Skin epidermis (tissue), 12 donors: ENCODE data around the gene GSTA5.
"Not testable (repeated sequence)": the region's sequence is repeated elsewhere in the genome, so short reads cannot be mapped to it uniquely, and the experiment has no call there.

ENCODE experiments used
- H3K27ac ChIP-seq, 21 experiments: fragments of 200-600 bp; sonication (generic) in 11 of 21; one replicate each; pipeline ENCODE4 v1.5.0; 2020; ENCODE audit warnings: mild to moderate bottlenecking in 3 of 21, inconsistent platforms in 2 of 21, moderate library complexity in 2 of 21
- H3K4me3 ChIP-seq, 7 experiments: fragments of 200-600 bp; sonication (generic) in 2 of 7; one replicate each; pipeline ENCODE4 v1.5.0; 2020; ENCODE audit warnings: inconsistent platforms in 2 of 7, mild to moderate bottlenecking in 2 of 7, moderate library complexity in 1 of 7

The GSTA5 gene

DNA sequence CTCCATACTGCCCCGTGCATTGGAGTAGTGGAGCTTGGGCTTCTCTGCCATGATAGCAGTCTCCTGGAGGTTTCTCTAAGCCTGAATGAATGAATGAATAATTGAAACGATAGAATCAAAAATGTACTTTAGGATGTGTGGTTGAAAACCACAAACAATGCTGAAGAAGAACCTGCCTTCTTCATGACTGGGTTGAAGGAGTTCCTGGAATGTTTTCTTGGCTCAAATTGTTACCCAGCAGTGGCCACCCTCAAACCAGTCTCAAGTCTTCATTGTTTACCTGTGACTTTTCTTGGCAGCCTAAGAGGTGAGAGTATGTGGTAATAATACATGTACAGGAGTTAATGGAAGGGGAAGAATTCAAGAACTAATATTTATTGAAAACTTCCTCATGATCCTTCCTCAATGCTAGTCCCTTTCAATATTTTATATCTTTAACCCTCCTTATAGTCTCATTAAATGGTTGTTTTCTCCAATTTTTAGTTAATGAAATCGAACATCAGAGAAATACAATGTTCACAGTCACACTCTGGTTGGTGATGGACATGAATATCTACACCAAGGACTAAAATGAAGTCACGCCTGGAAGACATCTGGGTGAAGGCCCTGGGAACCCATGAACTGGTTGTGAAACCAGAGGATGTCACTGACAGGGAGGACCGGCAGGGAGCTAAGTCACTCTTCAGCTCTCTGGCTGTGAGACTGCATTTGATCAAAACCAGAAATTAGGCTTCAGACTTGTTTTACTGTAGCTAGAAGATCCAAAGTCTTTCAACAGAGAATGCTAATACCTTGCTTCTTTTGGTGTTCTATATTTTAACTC lies at the start of gene GSTA5:
TSS of gene GSTA5 (minus strand) at position 51 of the 823 bp plus-strand sequence.
- Histone ChIP-seq H3K4me3 (no peak within 1 kb of the TSS), H3K27ac (no peak within 1 kb of the TSS)

DNA sequence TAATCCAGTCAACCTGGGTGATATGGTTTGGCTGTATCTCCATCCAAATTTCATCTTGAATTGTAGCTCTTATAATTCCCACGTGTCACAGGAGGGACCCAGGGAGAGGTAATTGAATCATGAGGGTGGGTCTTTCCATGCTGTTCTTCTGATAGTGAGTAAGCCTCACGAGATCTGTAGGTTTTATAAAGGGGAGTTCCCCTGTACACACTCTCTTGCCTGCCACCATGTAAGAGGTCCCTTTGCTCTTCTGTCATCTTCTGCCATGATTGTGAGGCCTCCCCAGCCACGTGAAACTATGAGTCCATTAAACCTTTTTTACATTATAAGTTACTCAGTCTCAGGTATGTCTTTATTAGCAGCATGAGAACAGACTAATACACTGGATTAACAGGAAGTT lies 49.4 kb upstream of the GSTA5 start:
- H3K27ac ChIP-seq = no peak overlapping the region
- no peak overlapping the region for H3K4me3 ChIP-seq

DNA sequence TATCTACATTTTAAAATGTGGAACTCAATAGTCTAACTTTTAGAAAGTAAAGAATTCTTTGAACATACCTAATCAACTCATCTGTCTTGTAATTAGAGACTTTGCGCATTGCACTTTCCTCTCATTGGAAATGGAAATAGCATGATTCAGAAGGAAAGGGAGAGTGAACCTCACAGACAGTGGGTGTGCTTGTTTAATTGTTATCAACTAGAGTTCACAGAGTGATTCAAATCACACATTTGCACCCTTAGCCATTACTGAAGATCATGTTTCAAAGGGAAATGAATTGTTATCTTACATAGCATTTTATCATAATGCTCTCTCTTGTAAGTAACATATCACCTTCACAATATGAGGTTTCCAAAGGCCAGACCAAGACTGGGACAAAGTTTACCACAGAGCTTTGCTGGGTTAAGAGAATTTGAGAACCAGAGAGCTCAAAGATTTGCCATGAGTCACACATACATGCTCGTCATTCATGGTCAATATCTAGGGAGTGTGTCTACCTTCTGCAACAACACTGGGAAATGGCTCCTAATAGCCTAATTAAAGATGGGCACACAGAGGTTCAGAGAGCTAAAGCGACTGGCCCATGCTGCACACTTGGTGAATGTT lies 47.4 kb upstream of the GSTA5 start:
- H3K27ac ChIP-seq = no peak overlapping the region

DNA sequence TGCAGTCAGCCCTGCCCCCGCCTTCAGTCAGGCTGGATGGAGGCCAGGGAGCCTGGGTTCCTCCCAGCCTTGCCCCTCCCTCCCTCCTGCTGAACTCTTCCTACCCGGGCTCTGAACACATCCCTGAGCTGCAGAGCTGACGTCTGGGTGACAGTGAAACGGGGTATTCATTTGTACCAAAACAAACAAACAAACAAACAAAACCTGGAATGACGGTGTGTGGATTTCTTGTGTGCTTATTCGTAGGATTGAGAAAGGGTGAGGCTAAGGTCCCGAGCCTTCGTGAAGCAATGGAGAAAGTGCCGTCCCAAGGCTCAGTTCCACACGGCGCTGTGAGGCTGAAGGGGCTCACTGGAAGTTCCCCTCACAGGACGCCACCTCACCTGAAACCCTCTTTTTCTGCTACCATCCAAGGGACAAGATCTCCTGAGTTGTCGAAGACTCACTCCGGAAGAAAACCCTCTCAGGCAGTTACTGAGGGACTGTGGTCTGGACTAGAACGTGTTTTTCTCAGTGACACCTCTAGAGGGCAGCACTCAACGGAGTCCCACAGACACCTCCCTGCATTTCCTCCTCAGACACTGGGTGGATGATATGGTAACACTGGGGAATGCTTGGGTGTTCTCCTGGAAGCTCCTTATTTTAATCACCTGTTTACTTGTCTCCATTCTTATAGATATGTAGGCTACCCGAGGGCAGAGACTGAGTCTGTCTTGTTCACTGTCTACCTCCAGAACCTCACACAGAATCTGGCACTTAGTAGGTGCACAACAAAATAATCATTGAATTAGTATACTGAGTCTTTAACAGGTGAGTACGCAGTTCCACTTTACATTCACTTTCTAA lies 41.6 kb upstream of the GSTA5 start:
- Histone ChIP-seq H3K4me3 (peak overlapping the region; percentile 29 to 49 (median 39)), H3K27ac (peak overlapping the region in 17 of 21 experiments; percentile 8 to 90 (median 70))

More for the DNA sequence above, 47.4 kb upstream of the GSTA5 start:
- no peak overlapping the region for H3K4me3 ChIP-seq

DNA sequence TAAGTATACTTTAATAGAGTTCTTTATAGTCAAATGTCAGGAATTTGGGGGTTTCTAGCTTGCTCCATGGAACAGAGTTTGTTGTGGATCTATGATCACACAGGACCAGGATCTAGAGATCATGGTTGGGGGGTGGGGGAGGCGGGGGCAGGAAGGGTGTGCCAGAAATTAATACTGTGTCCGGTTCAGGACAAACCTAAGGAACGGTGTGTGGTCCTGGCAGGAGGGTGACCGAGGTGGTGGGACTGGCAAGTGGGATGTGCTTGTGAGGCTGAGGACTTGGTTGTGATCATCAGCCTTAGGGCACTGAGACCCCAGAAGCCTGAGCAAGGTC lies 41.0 kb upstream of the GSTA5 start:
- Histone ChIP-seq H3K27ac (peak overlapping the region in 5 of 21 experiments; percentile 70 to 90 (median 80)), H3K4me3 (peak overlapping the region in 6 of 7 experiments; percentile 29 to 49 (median 38))

DNA sequence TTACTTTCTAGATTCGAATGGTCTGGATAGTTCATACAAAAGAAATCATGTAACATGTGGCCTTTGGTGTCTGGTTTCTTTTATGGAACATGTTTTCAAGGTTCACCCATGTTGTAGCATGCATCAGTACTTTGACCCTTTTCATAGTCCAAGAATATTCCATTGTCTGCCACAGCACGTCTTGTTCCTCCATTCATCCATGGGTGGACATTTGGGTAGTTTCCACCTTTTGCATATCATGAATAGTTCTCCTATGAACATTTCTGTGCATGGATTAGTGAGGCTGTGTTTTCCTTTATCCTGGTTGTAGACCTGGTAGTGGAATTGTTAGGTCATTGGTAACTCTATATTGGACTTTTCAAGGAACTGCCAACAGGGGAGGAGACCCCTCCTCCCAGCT lies 37.2 kb upstream of the GSTA5 start:
- Histone ChIP-seq H3K27ac (no peak overlapping the region), H3K4me3 (no peak overlapping the region)

DNA sequence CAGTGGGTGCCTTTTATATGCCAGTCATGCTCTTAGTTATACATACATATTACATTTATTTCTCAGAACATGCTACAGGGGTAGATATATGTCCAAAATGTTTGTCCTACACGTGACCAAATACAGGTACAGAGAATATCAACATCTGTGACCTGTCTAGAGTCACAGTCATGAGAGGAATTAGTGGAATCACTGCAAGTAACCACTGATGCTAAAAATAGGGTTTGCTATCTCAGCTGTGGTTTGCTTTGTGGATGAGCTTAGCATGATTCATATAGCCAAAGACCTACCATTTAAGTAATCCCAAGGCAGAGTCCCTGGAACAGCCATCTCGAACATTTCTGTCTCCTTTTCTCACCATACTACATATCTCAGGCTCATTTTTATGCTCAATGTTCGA lies 36.6 kb upstream of the GSTA5 start:
- Histone ChIP-seq H3K27ac (no peak overlapping the region), H3K4me3 (no peak overlapping the region)

DNA sequence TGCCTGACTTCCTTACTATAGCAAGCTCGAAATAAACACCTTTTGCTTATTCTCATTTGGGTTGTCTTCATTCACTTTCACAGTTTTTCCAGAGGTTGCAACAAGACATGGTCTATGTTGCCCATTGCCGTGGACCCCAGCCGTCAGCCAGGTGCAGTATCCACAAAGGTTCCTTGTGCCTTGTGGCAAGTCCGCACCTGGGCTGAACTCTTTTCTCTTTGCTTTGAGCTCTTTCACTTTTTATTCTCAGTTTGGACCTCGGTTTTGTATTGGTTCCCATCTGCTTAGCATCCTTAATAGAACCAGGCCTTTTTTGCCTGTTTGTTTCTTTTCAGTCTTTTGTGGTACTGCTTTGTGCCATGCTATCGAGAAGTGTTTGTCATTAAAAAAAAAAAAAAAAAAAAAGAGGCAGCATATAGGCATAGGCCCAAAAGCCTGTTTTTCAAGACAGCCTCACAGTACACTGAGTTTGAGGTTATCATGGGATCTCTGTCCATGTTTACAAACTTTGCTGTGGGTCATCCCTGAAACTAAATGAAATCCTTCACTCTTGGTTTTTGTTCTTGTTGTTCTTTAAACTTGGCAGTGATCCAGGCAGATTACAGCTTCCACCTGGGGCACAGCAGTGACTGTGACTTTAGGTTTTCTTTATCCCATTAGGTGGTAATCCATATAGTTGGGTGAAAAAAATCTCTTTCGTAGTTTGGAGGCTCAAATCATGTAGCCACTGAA lies 35.6 kb upstream of the GSTA5 start:
- no peak overlapping the region for H3K4me3 ChIP-seq
- H3K27ac ChIP-seq = no peak overlapping the region

DNA sequence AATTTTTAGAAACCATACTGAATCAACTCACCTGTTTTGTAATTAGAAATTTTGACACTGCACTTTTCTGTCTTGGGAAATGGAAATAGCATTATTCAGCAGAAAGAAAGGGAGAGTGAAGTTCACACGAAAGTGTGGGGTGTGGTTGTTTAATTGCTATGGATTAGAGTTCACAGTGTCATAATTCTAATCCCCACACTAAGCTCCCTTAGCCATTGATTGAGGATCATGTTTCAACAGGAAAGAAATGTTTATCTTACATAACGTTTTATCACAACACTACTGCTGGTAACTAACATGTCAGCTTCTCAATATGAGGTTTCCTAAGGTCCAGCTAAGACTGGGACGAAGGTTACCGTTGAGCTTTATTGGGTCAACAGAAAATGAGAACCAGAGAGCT lies 31.4 kb upstream of the GSTA5 start:
- H3K4me3 ChIP-seq = no peak overlapping the region
- no peak overlapping the region for H3K27ac ChIP-seq

DNA sequence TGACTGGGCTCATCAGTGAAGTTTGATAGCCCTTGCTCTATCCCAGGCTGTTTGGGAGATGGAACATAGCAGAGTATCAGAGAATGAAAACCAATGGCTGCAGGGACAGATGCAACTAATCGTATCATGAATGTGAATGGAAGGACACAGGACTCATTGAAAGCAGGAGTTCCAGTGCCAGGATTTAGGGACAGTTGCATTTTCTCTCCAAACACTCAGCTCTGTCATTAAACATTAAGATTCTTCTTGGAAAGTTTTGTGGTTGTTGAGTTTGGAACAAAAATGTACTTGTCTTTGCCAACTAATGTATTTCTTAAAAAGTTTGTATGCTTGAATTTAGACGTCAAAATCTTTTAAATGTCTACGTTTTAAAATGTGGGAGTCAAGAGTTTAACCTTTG lies 31.0 kb upstream of the GSTA5 start:
- no peak overlapping the region for H3K27ac ChIP-seq

DNA sequence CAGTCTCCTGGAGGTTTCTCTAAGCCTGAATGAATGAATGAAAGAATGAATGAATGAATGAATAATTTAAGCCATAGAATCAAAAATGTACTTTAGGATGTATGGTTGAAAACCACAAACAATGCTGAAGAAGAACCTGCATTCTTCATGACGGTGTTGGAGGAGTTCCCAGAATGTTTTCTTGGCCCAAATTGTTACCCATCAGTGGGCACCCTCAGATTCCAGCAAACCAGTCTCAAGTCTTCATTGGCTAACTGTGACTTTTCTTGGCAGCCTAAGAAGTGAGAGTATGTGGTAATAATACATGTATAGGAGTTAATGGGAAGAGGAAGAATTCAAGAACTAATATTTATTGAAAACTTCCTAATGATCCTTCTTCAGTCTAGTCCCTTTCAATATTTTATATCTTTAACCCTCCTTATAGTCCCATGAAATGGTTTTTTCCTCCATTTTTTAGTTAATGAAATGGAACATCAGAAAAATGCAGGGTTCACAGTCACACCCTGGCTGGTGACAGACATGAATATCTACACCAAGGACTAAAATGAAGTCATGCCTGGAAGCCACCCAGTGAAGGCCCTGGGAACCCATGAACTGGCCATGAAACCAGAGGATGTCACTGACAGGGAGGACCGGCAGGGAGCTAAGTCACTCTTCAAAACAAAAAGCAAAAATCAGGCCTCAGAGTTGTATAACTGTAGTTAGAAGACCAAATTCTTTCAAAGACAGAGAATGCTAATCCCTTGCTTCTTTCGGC lies 29.9 kb upstream of the GSTA5 start:
- H3K27ac ChIP-seq, H3K4me3 ChIP-seq: not testable (repeated sequence)

More for the DNA sequence above, 31.0 kb upstream of the GSTA5 start:
- H3K4me3 ChIP-seq = no peak overlapping the region

DNA sequence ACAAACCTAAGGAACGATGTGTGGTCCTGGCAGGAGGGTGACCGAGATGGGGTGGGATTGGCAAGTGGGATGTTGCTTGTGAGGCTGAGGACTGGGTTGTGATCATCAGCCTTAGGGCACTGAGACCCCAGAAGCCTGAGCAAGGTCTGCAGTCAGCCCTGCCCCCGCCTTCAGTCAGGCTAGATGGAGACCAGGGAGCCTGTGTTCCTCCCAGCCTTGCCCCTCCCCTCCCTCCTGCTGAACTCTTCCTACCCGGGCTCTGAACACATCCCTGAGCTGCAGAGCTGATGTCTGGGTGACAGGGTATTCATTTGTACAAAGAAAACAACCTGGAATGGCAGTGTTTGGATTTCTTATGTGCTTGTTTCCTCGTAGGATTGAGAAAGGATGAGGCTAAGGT lies 28.3 kb upstream of the GSTA5 start:
- H3K27ac ChIP-seq, H3K4me3 ChIP-seq: not testable (repeated sequence)

DNA sequence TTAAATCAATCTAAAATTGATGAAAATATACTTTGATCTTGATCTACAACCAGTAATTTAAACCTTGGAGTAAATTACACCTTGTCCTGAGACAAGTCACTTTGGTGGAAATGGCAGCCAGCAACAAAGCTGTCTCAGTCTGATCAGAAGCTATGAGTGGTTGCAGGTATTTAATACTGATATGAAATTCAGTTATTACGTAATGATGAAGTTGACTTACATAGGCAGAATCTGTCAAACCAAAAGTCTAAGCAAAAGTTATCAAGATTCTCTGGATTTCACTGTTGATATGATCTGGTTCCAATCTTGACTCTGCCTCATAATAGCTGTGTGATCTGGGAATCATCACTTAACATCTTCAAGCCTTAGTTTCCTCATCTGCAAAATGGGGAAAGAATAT lies 27.6 kb upstream of the GSTA5 start:
- no peak overlapping the region for H3K4me3 ChIP-seq

DNA sequence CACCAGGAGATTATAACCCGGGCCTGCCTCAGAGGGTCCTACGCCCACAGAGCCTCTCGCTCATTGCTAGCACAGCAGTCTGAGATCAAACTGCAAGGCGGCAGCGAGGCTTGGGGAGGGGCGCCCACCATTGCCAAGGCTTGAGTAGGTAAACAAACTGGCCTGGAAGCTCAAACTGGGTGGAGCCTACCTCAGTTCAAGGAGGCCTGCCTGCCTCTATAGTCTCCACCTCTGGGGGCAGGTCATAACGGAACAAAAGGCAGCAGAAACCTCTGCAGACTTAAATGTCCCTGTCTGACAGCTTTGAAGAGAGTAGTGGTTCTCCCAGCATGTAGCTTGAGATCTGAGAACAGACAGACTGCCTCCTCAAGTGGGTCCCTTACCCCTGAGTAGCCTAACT lies 20.5 kb upstream of the GSTA5 start:
- not testable (repeated sequence) for H3K27ac ChIP-seq, H3K4me3 ChIP-seq

More for the DNA sequence above, 27.6 kb upstream of the GSTA5 start:
- H3K27ac ChIP-seq = no peak overlapping the region

DNA sequence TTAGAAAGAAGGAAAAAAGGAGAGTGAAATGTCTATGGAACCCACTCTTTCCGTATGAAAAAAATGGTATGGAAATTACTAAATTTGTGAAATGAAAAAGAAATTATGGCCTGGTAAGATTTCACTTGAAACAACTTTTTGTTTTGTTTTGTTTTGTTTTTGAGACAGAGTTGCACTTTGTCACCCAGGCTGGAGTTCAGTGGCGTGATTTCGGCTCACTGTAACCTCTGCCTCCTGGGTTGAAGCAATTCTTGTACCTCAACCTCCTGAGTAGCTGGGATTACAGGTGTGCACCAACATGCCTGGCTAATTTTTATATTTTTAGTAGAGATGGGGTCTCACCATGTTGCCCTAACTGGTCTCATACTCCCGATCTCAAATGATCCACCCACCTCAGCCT lies 17.8 kb upstream of the GSTA5 start:
- Histone ChIP-seq H3K27ac (no peak overlapping the region), H3K4me3 (no peak overlapping the region)

DNA sequence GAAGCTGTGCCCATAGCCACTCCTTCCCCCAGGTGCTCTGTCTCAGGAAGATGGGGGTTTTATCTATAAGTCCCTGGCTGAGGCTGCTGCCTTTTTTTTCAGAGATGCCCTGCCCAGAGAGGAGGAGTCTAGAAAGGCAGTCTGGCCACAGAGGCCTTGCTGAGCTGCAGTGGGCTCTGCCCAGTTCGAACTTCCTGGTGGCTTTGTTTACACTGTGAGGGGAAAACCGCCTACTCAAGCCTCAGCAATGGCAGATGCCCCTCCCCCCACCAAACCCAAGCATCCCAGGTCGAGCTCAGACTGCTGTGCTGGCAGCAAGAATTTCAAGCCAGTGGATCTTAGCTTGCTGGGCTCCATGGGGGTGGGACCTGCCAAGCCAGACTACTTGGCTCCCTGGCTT lies 15.5 kb upstream of the GSTA5 start:
- H3K4me3 ChIP-seq, H3K27ac ChIP-seq: not testable (repeated sequence)

DNA sequence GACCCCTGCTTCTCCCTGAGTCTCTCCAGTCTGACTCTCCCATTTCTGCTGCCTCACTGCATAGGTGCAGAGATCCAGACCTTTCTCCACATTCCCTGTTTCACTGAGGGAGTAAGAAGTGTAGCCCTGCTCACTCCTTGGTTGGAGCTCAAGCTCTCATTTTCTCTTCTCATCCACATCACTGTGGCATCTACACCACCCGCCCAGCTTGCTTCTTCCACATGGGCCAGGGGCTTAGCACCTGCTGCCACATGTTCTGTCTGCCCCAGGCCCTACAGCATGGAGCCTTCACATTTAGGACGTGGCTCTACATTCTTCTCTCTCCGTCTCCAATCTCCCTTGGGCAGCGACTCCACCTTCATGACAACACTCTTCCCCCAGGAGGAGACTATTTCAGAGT lies 8.5 kb upstream of the GSTA5 start:
- Histone ChIP-seq H3K4me3 (no peak overlapping the region), H3K27ac (no peak overlapping the region)

DNA sequence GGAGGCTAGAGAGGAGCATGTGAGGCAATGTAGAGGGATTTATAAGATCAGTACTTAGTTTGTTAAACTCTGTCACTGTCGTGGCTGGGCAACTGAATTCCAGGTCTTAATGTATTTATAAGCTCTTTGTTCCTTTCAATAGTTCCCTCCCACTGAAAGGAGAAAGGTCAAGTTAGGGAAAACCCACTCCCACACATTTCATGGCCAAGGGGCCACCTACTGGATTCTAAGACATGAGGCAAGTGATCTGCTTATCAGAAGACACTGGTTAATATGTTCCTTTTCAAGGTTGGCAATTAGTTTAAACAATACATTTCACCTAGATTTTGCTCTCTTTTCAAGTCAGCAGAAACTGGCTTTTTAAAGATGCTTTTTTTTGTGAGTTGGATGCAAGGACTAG lies 5.4 kb upstream of the GSTA5 start:
- H3K27ac ChIP-seq = no peak overlapping the region

DNA sequence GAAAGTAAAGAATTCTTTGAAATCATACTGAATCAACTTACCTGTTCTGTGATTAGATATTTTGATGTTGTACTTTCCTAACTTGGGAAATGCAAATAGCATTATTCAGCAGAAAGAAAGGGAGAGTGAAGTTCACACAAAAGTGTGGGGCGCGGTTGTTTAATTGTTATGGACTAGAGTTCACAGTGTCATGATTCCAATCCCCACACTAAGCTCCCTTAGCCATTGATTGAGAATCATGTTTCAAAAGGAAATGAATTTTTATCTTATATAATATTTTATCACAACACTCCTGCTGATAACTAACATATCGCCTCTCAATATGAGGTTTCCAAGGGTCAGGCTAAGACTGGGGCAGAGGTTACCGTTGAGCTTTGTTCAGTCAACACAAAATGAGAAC lies 3.0 kb upstream of the GSTA5 start:
- H3K4me3 ChIP-seq = no peak overlapping the region
- no peak overlapping the region for H3K27ac ChIP-seq

More for the DNA sequence above, 5.4 kb upstream of the GSTA5 start:
- no peak overlapping the region for H3K4me3 ChIP-seq
